ENCODE measurements around the gene SPACDR.

Gene SPACDR

DNA sequence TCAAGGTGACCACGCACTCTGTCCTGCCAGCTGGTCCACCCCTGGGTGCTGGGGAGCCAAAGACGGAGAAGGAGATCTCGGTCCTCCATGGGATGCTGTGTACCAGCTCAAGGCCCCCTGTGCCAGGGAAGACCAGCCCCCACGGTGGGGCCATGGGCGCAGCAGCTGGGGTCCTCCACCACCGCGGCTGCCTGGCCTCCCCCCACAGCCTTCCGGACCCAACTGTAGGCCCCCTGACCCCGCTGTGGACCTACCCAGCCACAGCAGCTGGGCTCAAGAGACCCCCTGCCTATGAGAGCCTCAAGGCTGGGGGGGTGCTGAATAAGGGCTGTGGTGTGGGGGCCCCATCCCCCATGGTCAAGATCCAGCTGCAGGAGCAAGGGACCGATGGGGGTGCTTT, 25.1 kb upstream of the SPACDR start:
- DNase-seq (ENCODE audit: insufficient read length, low spot score), result no peak
- TF ChIP-seq, protein P1, sequence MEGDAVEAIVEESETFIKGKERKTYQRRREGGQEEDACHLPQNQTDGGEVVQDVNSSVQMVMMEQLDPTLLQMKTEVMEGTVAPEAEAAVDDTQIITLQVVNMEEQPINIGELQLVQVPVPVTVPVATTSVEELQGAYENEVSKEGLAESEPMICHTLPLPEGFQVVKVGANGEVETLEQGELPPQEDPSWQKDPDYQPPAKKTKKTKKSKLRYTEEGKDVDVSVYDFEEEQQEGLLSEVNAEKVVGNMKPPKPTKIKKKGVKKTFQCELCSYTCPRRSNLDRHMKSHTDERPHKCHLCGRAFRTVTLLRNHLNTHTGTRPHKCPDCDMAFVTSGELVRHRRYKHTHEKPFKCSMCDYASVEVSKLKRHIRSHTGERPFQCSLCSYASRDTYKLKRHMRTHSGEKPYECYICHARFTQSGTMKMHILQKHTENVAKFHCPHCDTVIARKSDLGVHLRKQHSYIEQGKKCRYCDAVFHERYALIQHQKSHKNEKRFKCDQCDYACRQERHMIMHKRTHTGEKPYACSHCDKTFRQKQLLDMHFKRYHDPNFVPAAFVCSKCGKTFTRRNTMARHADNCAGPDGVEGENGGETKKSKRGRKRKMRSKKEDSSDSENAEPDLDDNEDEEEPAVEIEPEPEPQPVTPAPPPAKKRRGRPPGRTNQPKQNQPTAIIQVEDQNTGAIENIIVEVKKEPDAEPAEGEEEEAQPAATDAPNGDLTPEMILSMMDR (IDR thresholded peaks at IDR 0.05; ENCODE audit: insufficient read depth, missing control alignments), result no peak
- no peak for FAIRE-seq

DNA sequence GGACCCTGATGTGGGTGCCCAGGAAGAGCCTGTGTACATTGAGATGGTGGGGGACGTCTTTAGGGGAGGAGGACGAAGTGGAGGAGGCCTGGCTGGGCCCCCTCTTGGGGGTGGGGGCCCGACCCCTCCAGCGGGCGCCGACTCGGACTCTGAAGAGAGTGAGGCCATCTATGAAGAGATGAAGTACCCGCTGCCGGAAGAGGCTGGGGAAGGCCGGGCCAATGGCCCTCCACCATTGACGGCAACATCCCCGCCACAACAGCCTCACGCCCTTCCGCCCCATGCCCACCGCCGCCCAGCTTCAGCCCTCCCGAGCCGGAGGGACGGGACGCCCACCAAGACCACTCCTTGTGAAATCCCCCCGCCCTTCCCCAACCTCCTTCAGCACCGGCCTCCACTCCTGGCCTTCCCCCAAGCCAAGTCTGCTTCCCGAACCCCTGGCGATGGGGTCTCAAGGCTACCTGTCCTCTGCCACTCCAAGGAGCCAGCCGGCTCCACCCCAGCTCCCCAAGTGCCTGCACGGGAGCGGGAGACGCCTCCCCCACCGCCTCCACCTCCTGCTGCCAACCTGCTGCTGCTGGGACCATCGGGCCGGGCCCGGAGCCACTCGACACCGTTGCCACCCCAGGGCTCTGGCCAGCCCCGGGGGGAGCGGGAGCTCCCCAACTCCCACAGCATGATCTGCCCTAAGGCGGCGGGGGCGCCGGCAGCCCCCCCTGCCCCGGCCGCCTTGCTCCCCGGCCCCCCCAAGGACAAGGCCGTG, 24.5 kb upstream of the SPACDR start:
- TF ChIP-seq, protein P1 (IDR thresholded peaks at IDR 0.05; ENCODE audit: insufficient read depth, missing control alignments), result no peak
- DNase-seq (ENCODE audit: insufficient read length, low spot score) (no peak), FAIRE-seq (no peak)

DNA sequence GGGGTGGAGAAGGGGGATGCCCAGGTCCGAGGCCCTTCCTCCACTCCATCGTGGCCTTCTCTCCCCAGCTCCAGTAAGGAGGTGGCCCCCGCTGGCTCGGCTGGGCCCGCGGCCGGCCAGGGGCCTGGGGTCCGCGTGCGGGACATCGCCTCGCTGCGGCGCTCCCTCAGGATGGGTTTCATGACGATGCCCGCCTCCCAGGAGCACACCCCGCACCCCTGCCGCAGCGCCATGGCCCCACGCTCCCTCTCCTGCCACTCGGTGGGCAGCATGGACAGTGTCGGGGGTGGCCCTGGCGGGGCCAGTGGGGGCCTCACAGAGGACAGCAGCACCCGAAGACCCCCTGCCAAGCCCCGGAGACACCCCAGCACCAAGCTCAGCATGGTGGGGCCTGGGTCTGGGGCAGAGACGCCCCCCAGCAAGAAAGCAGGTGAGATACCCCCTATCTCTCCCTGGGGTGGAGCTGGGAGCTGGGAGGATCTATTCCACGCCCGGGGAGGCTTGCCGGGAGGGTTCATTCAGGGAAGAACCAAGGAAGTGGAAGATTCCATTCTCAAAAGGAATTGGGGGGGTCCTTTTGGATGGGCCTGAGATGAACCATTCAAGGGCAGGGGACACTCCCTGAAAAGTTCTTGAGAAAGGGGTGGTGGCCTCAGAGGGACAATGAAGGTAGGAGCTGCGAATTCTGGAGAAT, 22.8 kb upstream of the SPACDR start:
- DNase-seq (ENCODE audit: insufficient read length, low spot score), result no peak
- TF ChIP-seq, protein P1 (IDR thresholded peaks at IDR 0.05; ENCODE audit: insufficient read depth, missing control alignments), result no peak
- FAIRE-seq, result no peak

DNA sequence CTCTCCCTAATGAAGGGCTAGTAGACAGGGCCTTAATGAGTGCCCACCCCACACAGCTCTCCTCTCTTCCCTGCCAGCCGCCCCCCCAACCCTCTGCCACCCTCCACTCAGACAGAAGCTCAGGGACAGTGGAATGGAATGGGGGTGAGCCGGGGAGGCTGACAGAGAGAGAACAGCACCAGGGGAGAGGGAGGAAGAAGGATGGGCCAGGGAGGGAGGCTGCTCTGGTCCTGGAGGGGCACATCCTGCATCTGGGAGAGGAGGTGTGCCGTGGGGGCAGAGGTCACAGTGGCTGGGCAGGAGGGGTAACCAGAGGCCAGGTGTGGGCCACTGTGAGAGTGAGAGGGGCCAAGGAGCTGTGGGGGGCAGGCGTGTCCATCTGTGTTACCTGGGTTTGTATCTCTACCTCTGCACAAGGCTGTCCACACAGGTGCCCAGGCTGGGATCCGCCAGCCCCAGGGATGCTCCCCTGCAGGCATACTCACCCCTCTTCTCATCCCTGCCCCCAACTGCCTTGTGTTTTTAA, 22.1 kb upstream of the SPACDR start:
- DNase-seq (ENCODE audit: insufficient read length, low spot score), result no peak
- TF ChIP-seq, protein P1 (IDR thresholded peaks at IDR 0.05; ENCODE audit: insufficient read depth, missing control alignments), result no peak
- FAIRE-seq, result no peak

DNA sequence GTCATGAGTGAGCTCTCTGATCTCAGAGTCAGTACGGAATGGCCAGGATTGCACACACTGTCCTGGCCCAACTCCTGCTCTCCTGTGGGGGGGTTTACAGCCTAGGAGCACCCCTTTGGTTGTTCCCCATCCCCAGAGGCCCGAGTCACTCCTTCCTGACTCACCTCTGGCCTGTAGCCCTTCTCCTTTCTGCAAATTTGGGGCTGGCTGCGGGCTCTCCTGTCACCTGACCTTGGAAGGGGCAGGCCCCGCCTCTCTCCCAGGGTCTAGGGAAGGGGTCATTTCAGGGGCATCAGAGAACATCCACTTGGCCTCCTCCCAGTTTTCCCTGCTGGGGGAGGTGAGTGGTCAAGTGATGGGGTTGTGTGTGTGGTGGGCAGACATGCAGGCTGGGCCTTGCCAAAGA, 21.4 kb upstream of the SPACDR start:
- TF ChIP-seq, protein P1 (IDR thresholded peaks at IDR 0.05; ENCODE audit: insufficient read depth, missing control alignments), result no peak
- no peak for DNase-seq (ENCODE audit: insufficient read length, low spot score)
- no peak for FAIRE-seq

DNA sequence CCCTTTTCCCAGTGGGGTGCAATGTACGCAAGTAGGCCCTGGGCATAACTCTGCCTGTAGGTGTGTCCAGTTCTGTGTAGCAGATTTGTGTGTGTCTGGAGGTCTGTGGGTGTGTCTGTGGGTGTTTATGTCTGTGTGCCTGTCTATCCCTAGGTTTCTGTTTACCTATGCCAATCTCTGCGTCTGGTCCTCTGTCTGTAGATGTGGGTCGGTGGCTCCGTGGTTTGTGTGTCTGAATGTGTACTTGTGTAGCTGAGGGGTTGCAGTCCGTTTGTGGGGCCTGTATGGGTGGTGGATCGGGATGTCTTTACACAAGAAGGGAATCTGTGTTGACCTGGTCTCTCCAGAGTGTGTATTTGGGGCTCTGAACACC, 20.6 kb upstream of the SPACDR start:
- TF ChIP-seq, protein P1 (IDR thresholded peaks at IDR 0.05; ENCODE audit: insufficient read depth, missing control alignments), result no peak
- no peak for DNase-seq (ENCODE audit: insufficient read length, low spot score)
- FAIRE-seq, result no peak
